SU-DHL-6 (cell line): ENCODE results near the gene GNG7.

Source experiments
- EZH2phosphoT487 ChIP-seq: fragments of 200-600 bp; sonication (generic), shearing (Covaris generic); conservative IDR thresholded peaks from 2 replicates; pipeline ENCODE4 v1.6.1; 2018; ENCODE audit warnings: mild to moderate bottlenecking, antibody characterized with exemption, low read length, moderate library complexity, mixed read lengths
- TF ChIP-seq, protein P1 (sequence below): fragments of 200-600 bp; sonication (generic); IDR thresholded peaks from one replicate; pipeline ENCODE4 v1.5.1; 2017; ENCODE audit warnings: antibody characterized with exemption, mild to moderate bottlenecking, low read length, moderate library complexity; ENCODE audit not compliant: insufficient read depth, poor library complexity, severe bottlenecking

DNA sequence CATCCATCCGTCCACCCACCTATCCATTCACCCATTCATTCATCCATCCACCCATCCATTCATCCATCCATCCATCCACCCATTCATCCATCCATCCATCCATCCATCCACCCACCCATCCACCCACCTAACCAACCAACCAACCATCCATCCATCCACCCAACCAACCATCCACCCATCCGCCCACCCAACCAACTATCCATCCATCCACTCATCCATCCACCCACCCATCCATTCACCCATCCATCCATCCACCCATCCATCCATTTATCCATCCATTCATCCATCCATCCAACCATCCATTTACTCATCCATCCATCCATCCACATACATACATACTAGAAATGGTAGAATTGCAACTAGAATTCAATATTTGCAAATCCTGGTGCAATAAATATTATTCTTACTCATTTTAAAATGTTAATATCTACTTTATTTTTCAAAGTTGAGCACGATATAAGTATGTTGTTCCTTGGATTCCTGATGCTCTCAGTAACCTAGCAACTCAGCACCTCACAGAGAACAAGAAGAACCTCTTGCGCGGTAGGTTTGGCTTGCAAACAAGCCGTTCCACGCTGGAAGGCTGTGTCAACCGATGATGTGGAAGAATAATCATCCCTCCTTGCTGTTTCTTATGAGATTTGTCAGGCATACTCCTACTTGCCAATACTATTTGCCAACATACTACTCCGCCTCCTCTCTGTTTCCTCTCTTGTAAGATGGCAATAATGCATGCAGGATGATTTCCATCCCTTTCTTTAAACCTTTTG is 111.7 kb downstream of the GNG7 start:
- TF ChIP-seq, protein P1, sequence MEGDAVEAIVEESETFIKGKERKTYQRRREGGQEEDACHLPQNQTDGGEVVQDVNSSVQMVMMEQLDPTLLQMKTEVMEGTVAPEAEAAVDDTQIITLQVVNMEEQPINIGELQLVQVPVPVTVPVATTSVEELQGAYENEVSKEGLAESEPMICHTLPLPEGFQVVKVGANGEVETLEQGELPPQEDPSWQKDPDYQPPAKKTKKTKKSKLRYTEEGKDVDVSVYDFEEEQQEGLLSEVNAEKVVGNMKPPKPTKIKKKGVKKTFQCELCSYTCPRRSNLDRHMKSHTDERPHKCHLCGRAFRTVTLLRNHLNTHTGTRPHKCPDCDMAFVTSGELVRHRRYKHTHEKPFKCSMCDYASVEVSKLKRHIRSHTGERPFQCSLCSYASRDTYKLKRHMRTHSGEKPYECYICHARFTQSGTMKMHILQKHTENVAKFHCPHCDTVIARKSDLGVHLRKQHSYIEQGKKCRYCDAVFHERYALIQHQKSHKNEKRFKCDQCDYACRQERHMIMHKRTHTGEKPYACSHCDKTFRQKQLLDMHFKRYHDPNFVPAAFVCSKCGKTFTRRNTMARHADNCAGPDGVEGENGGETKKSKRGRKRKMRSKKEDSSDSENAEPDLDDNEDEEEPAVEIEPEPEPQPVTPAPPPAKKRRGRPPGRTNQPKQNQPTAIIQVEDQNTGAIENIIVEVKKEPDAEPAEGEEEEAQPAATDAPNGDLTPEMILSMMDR, result no peak
- no peak for TF ChIP-seq EZH2phosphoT487
